ENCODE measurements around the gene BLACAT1.
"Not testable (repeated sequence)": the region's sequence is repeated elsewhere in the genome, so short reads cannot be mapped to it uniquely, and the experiment has no call there.

Gene BLACAT1

GRCh38 chr1:205438213-205439158 lies 17.4 kb downstream of the BLACAT1 start:
- no peak for DNase-seq

DNA sequence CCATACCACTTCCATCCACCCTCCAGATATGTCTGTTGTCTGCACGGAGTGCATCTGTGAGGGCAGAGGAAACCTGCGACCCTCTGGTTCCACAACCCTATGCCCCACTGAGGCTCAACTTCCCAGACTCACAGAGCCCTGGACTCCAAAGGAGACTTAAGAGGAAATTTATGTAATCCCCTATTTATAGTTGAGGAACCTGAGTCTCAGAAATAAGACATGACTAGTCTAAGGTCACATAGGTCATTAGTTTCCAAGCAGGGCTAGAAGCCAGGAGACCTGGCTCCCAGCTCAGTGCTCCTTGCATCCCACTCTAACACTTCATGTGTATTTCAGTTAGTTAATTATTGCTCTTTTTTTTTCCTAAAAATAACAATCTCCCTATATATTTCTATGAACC lies 18.3 kb downstream of the BLACAT1 start:
- no peak for DNase-seq

DNA sequence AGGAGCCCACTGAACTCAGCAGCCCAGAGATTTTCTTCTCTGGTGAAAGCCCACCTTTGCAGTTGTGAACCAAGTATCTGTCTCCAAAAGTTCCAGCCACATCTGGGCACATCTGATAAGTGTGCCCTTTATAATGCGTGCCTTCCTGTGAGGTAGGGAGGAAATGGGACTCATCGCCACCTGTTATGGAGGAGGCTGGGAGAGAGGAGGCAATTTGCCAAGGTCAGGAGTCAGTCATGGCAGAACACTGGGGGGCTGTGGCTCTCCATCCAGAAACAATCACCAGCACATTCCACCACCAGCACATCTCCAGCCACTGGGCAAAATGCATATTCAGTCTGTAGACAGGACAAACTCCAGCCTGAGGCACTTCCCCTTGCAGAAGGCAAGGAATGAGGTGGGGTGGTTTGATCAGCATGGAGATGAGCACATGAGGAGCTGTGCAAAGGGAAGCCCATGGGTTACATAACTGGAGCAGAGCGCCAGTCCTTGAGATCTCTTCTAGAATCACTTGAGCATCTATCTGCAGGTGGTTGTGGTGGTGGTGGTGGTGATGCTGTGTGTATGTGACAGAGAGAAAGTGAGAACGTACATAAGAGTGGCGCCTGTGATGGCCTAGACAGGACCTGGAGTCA lies 19.0 kb downstream of the BLACAT1 start:
- no peak for DNase-seq

DNA sequence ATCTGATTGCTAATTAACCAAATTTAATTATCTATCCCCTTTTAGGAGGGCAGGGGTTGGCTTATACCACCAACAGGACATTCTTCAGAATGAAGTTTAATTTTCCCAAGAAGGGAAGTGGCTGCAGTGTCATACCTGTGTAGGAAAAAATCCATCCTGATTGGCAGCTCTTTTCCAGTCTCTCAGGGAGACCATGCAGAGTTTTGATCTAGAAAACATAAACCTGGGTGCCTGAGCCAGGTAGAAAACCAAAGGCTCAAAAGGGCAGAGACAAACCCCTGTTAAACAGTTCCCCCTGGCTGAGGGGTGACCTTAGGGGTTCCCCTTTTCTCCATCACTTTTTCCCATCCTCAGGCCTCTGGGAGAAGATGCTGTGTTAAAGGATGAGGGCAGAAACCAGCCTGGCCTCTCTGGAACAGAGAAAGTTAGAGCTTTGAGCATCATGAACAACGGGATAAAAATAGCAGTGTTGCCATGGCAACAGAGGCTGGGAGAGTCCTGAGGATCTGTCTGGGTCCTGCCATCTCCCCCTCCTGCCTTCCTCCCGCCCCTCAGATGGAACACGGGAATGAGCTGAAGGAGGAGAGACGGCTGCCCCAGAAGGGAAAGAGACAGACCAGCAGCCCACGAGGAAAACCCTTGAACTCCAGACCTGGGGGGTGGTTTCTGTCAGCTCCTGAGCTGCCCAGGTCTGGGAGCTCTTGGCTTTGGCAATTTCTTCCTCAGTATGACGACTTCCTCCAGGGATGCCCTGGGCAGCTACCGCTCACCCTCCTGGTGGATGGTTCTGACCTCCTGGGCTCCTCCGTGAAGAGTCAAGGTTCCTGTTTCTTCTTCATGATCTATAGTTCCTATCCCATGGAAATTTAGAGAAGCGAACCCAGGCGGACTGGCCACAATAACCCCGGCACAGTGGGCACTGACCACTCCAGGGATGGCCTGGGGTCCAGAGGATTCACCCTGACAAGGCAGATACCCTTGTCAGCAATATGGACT lies 20.0 kb downstream of the BLACAT1 start:
- DNase-seq = no peak

GRCh38 chr1:205434738-205435137 lies 21.1 kb downstream of the BLACAT1 start:
- DNase-seq = no peak

DNA sequence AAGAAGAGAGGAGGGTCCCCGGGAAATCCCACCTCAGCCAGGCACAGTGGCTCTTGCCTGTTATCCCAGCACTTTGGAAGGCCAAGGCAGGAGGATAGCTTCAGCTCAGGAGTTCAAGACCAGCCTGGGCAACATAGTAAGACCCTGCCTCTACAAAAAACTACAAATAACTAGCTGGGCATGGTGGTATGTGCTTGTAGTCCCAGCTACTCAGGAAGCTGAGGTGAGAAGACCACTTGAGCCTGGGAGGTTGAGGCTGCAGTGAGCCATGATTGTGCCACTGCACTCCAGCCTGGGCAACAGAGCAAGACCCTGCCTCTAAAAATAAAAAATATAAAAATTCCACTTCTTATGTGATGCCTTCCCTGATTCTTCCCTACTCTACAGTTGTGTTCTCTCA lies 23.2 kb downstream of the BLACAT1 start:
- not testable (repeated sequence) for DNase-seq

DNA sequence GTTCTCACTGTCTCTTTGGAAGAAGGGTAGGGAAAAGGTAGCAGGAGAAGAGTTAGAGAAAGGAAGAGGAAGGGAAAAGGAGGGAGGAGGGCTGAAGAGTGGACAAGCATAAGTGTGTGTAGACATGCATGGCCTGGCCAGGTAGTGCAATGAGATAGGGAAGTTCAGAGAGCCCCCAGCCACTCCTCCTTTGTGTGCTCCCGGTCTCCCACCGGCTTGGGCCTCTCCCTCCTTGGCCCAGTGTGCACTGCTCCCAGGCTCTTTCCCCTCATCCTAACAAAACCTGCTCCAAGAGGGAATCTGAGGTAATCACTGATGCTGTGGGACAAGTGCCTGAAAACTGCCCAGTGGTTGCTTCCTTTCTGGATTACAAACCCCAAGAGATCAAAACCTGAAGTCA lies 23.7 kb downstream of the BLACAT1 start:
- DNase-seq = no peak

- DNase-seq = peak; percentile 58
These were observed 25.0 kb downstream of the BLACAT1 start for GRCh38 chr1:205430696-205431305.

GRCh38 chr1:205429762-205430695 lies 25.8 kb downstream of the BLACAT1 start:
- DNase-seq = no peak

GRCh38 chr1:205424901-205425600 lies 30.8 kb downstream of the BLACAT1 start:
- no peak for DNase-seq

DNA sequence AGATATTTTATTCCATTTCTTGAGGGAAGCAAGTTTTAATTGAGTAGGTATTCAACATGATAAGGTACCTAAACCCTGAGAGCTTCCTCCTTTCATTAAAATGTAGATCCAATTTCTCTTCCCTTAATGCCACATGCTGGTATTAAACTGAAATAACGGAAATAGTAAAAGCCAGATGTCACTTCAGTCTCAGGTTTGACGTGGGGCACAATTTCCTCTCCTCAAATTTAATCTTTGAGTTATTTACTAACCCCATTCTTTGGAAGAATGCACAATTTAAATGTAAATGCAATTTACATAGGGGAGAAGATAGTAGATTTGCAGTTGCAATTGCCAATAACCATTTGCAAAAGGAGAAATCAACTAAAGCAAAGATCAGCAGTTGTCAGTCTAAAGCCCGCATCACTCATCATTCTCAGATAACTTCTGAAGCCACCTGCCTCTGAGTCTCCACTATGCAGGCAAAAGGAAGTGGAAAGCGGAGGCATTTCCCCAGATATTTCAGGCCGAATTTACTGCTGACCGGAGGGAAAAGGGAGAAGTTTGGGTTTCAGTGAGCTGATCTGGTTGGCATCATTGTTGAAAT lies 31.9 kb downstream of the BLACAT1 start:
- no peak for DNase-seq

DNA sequence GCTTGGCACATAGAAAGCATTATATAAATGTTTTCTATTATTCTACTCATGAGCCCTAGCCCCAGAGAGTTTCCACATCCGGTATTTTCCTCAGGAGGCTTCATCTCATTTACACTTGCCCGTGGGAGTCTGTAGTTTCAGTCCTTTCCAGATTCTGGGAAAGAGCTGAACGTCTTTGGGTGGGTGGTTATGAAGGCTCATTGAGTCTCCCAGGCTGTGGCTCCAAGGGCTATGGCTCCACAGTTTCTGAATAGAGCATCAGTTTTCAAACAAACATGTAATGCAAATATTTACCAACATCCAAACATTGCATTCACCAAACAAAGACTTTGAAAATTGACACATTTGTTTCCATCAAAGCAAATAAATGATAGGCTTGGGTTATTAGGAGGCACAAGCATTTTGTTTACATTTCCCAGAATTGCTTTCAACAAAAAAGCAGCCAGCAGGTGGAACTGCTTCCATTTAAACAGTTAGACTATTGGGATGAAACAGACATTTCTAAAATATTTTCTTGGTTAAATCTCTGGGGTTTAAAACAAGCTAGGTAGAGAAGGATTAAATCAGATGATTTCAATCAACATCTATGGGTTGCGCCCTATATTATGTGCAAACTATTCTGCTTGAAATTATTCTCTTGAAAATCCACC lies 32.7 kb downstream of the BLACAT1 start:
- DNase-seq = no peak

DNA sequence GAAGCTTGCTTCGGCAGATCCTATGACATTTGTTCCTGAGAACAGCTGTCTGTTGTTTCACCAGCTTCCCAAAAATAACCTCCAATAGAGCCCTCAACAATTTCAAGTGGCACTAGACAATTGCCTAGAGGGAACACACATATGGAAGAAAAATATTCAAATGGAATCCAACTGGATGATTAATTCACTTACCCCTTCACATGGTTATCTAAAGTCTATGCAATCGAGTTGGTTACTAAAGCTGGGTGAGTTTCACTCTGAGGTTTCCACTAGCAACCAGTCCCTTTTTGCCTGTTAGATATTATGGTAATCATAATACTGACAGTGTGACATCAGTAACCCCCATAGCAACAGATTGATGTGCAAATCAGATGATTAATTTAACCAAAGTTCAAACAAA lies 34.0 kb downstream of the BLACAT1 start, which contains the start of gene LEMD1:
LEMD1 (minus strand) TSS at position 259 of the 400 bp plus-strand sequence. CDS start 1,520 bp downstream, outside the sequence.
- no peak for DNase-seq

GRCh38 chr1:205420938-205421337 lies 34.9 kb downstream of the BLACAT1 start:
- no peak for DNase-seq

DNA sequence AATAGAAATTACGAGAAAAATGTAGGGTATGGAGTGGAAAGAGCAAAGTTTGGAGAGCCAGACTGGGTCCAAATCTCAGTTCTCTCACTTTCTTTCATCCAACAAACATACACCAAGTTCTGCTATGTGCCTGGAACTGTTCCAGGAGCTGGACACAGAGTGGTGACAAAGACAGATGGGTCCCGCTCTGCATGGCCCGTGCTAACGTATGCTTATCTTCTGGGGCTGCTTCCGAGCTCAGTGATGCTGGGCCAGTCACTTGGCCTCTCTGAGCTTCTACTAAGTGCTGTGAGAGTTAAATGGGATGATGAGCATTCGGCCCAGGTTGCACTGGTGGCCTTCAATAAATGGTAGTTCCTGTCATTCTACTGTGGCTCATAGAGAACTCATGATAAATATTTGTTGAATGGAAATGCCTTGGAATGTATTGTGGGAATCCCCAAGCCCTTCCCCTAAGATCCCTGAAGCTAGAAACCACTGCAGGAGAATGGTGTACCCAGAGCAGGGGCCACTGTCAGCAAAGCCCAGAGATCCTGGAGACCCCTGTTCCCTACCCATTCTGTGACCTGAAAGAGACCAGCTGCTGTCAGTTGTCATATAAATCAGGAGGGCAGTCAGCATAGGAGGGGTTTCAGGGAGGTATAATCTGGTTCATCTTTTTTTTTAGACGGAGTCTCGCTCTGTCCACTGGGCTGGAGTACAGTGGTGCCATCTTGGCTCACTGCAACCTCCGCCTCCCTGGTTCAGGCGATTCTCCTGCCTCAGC lies 37.8 kb downstream of the BLACAT1 start:
- no peak for DNase-seq

DNA sequence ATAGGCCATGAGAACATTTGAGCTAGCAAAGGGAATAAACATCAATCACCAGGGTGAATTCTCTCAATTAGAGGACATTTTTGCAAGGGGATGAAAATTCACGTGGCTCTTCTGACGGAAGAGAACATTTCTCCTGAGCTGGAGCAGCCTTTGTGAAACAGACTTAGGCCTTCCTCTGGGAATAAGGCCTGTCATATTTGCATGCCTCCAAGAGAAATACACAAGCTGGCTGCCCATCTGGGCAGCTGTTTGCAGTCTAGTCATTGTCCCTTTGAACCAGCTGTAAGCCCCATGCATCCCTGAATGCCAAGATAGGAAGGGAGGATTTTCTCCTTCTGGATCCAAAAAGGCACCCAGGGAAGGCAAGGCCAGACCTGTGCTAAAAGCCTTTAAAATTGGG lies 39.5 kb downstream of the BLACAT1 start:
- no peak for DNase-seq

DNA sequence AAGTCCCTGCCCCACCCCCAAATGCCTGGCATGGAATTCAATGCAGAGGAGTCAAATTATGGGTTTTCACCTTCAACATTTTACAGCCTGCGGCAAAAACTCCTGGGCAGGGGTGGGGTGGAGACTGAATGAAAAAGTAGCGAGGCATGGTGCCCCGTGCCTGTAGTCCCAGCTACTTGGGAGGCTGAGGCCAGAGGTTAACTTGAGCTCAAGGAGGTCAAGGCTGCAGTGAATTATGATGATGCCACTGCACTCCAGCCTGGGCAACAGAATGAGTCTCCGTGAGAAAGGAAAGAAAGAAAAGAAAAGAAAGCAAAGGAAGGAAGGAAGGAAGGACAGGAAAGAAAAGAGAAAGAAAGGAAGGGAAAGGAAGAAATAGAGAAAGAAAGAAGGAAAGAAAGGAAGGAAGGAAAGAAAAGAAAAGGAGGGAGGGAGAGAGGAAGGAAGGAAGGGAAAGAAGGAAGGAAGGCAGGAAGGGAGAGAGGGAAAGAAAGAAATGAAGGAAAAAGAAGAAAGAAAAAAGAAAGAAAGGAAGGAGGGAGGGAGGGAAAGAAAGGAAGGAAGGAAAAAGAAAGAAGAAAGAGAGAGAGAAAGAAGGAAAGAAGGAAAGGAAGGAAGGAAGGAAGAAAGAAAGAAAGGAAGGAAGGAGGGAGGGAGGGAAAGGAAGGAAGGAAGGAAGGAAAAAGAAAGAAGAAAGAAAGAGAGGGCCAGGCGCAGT lies 45.1 kb downstream of the BLACAT1 start:
- no peak for DNase-seq

DNA sequence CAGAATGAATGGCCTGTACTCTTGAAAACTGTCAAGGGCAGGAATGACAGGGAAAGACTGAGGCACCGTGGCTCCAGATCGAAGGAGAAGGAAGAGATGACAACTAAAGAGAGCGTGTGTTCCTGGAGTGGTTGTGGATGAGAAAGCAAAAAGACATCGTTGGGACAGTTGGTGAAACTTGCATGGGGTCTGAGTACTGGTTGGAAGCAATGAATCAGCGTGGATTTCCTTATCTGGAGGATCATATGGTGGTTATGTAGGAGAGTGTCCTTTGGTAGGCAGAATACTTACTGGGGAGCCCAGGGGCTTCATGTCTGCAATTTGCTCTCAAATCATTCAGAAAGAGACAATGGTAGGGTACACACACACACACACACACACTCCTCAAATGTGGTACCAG lies 47.9 kb downstream of the BLACAT1 start:
- no peak for DNase-seq
